PFSK-1 (cell line): Measurements from ENCODE around the gene RIPOR2.

Source experiments
- POLR2AphosphoS5 ChIP-seq: IDR thresholded peaks from 2 replicates; pipeline ENCODE4 v1.6.1; 2012; ENCODE audit warnings: low read depth, mild to moderate bottlenecking, control low read depth, low read length, moderate library complexity
- SIN3A ChIP-seq: IDR thresholded peaks from 2 replicates; pipeline ENCODE4 v1.6.1; 2012; ENCODE audit warnings: mild to moderate bottlenecking, low read length, moderate library complexity, borderline replicate concordance; ENCODE audit not compliant: insufficient read depth
- TAF1 ChIP-seq: IDR thresholded peaks from 2 replicates; pipeline ENCODE4 v1.6.1; 2012; ENCODE audit warnings: low read length, control low read depth, borderline replicate concordance; ENCODE audit not compliant: insufficient read depth
- TF ChIP-seq, protein P1 (sequence below), 2 experiments: IDR thresholded peaks; 2 replicates each; pipeline versions ENCODE4 v1.6.1 to v1.8.0; 2011 to 2012; ENCODE audit warnings: low read depth in 2 of 2, low read length in 2 of 2, control low read depth in 1 of 2, inconsistent platforms in 1 of 2, mild to moderate bottlenecking in 1 of 2, moderate library complexity in 1 of 2; ENCODE audit not compliant: insufficient read depth in 1 of 2

DNA sequence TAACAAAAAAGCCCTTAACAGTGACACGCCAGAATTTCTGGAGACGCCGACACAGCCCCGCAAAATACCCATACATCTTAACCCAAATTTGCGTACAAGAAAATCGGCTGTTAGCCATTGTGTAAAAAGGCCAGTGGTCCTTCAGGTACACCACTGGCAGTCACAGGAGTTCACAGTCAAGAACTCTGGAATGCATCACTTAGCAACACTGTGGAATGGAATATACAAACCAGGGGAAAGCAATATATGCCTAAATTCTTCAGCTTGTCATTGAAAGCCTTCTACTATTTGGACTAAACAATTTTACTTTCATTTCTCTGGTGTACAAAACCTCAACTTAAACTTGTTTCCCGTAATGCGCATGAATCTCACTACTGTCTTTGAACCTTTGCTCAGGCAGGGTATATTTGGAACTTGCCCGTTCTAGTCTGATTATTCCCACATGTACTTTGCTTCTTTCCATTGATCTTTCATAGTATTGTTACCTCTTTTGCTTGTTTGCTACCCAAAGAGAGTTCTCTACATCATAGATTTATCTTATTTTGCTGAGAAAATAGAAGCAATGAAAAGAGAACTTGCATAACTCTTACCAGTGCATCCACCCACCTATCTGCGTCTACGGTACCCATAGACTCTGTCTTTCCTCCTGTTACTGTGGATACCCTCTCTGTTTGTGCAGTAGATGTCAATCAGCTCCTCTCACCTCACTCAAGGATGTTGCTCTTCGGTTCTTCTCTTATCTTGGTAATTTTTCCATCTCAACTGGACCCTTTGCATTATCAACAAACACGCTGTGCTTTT lies 136.8 kb downstream of the RIPOR2 start, which contains the start of gene ARMH2:
- no peak for TF ChIP-seq POLR2AphosphoS5
- TF ChIP-seq TAF1, result no peak
- TF ChIP-seq, protein P1, sequence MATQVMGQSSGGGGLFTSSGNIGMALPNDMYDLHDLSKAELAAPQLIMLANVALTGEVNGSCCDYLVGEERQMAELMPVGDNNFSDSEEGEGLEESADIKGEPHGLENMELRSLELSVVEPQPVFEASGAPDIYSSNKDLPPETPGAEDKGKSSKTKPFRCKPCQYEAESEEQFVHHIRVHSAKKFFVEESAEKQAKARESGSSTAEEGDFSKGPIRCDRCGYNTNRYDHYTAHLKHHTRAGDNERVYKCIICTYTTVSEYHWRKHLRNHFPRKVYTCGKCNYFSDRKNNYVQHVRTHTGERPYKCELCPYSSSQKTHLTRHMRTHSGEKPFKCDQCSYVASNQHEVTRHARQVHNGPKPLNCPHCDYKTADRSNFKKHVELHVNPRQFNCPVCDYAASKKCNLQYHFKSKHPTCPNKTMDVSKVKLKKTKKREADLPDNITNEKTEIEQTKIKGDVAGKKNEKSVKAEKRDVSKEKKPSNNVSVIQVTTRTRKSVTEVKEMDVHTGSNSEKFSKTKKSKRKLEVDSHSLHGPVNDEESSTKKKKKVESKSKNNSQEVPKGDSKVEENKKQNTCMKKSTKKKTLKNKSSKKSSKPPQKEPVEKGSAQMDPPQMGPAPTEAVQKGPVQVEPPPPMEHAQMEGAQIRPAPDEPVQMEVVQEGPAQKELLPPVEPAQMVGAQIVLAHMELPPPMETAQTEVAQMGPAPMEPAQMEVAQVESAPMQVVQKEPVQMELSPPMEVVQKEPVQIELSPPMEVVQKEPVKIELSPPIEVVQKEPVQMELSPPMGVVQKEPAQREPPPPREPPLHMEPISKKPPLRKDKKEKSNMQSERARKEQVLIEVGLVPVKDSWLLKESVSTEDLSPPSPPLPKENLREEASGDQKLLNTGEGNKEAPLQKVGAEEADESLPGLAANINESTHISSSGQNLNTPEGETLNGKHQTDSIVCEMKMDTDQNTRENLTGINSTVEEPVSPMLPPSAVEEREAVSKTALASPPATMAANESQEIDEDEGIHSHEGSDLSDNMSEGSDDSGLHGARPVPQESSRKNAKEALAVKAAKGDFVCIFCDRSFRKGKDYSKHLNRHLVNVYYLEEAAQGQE (IDR thresholded peaks at IDR 0.05; ENCODE audit: insufficient read depth in 1 of 2, low read depth in 2 of 2, low read length in 2 of 2), result no peak
- no peak for TF ChIP-seq SIN3A
